GM21423 (cell line): ENCODE measurements around the gene CWF19L1.
"Not testable (repeated sequence)": the region's sequence is repeated elsewhere in the genome, so short reads cannot be mapped to it uniquely, and the experiment has no call there.

ENCODE experiments used
- ATAC-seq: cut with Tn5 transposase; IDR thresholded peaks from one replicate; pipeline ENCODE4 v1.9.1; 2021; ENCODE audit warnings: mild to moderate bottlenecking, moderate library complexity; ENCODE audit not compliant: unreplicated experiment

Gene CWF19L1

GRCh38 chr10:100267239-100268104 is at the start of gene CWF19L1:
TSS of gene CWF19L1 (minus strand) at chr10:100267638. CDS start at chr10:100267593, 45 bp downstream.
- peak; percentile 93 for ATAC-seq

GRCh38 chr10:100315615-100316014 is 48.2 kb upstream of the CWF19L1 start:
- ATAC-seq: no peak

DNA sequence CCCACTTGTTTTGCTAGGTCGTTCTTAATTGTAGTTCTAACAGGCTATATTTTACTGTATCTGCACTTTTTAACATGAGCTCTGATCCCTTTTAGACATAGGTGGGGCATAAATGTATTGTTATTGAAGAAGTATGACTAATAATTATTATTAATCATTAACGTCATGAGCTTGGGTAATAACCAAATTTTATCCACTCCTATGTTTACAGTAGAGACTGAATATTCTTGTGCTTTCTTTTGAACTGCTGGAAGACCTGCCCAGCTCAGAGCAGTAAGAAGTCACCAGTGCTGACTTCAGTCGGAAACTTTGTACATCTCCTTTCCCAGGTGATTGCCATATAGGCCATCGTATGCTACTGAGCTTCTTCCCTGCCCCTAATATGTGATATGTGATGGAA is 43.9 kb upstream of the CWF19L1 start:
- ATAC-seq: no peak

GRCh38 chr10:100307684-100308083 is 40.2 kb upstream of the CWF19L1 start:
- ATAC-seq: no peak

DNA sequence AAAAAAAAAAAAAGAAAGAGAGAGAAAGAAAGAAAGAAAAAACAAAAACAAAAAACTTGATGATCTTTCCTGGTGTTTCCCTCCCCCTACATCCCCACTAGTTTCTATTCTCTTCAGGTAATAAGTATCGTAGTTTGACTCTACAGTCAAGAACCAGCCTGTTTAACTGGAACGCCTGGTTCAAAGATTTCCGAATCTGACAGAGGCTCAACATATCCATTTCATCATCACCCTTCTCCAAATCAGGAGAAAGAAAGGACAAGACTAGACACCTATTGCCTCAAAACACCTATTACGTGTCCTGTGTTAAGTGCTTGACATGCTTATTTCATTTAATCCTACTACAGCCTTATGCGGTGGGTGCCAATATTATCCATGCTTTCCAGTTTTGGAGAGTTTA is 39.4 kb upstream of the CWF19L1 start:
- ATAC-seq: no peak

GRCh38 chr10:100304414-100304813 is 37.0 kb upstream of the CWF19L1 start:
- no peak for ATAC-seq

- ATAC-seq: no peak
Observed at GRCh38 chr10:100303724-100304319, 36.4 kb upstream of the CWF19L1 start.

DNA sequence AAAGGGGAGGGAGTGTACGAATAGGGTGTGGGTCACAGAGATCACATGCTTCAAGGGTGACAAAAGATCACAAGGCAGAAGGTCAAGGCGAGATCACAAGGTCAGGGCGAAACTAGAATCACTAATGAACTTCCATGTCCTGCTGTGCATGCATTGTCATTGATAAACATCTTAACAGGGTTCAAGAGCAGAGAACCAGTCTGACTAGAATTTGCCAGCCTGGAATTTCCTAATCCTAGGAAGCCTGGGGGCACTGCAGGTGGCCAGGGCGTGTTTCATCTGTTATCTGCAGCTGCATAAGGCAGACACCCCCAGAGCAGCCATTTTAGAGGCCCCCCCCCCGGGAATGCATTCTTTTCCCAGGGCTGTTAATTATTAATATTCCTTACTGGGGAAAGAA is 33.7 kb upstream of the CWF19L1 start:
- ATAC-seq: not testable (repeated sequence)

GRCh38 chr10:100297242-100297641 is 29.8 kb upstream of the CWF19L1 start:
- no peak for ATAC-seq

DNA sequence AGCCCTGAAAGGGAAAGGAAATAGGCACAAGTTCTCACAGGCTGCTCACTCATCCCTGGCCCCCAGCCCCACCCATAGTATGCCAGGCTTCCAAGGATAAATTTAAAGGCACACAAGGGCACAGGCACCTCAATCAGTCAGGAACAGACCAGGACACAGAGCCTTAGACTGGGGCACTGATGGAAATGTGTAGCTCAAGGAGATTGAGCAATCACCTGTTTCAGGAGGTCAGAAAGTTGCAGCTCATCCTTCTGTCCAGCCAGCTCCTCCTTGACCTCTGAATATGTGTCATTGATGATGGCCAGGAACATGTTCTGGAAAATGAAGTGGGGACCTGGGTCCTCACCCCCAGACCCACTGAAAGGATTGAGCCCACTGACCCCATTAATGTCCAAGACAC is 25.6 kb upstream of the CWF19L1 start:
- no peak for ATAC-seq

DNA sequence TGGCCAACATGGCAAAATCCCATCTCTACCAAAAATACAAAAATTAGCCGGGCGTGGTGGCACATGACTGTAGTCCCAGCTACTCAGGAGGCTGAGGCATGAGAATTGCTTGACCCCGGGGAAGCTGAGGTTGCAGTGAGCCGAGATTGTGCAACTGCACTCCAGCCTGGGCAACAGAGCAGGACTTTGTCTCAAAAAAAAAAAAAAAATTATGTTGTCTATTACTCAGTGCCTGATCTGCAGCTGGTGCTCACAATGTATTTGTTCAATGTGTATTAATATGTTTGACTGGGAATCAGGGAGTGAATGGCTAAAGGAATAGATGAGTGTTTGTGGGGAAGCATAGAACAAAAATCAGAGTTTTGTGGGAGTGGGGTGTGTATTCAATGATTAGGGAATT is 24.9 kb upstream of the CWF19L1 start:
- not testable (repeated sequence) for ATAC-seq

GRCh38 chr10:100291356-100291755 is 23.9 kb upstream of the CWF19L1 start:
- ATAC-seq: no peak

DNA sequence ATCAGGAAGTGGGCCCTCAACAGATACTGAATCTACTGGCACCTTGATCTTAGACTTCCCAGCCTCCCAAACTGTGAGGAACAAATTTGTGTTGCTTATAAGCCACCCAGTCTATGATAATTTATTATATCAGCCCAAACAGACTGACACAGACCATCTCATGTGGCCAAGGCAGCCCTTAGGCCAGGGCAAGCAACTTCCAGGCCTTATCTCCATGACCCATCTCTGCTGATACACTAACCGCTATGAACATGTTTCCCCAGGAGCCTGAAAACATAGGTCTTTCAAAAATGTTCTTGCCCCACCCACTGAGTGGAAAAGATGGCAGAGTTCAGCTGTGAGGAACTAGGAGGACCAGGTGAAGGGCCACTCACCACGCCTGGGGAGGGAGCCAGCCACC is 22.2 kb upstream of the CWF19L1 start:
- no peak for ATAC-seq

DNA sequence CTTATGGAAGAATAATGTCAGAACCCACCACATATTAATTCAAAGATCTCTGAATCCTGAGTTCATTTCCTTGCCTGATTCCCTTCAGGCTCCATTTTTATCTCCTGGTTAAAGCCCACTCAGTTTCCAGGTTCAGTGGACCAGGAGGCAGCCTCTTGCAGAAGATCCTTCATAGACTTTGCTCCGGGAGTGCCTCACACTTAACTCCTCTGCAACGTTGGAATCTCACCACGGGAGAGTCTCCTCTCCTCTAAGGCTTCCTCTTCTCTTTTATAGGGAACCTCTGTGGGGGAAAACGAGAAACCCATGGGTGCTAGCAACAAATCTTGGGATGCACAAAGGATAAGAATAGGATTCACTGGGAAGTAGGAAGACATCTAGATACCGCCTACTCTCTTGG is 20.8 kb upstream of the CWF19L1 start:
- no peak for ATAC-seq

DNA sequence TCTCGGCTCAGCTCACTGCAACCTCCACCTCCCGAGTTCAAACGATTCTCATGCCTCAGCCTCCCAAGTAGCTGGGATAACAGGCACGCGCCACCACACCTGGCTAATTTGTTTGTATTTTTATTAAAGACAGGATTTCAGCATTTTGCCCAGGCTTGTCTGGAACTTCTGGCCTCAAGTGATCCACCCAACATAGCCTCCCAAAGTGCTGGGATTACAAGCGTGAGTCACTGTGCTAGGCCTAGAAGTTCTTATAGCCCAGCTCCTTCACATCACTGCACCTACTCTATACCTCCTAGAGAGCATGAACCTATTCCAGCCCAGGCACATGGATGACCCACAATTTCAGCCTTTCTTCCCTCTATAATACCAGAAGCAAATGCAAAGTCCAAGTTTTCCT is 20.3 kb upstream of the CWF19L1 start:
- no peak for ATAC-seq

- ATAC-seq: peak; percentile 89
Observed at GRCh38 chr10:100286051-100287033, 18.9 kb upstream of the CWF19L1 start, which contains the start of gene BLOC1S2. TSS of gene BLOC1S2 (minus strand) at chr10:100286680. CDS start at chr10:100286659, 21 bp downstream.

- not testable (repeated sequence) for ATAC-seq
Observed at GRCh38 chr10:100285326-100285725, 17.9 kb upstream of the CWF19L1 start.

DNA sequence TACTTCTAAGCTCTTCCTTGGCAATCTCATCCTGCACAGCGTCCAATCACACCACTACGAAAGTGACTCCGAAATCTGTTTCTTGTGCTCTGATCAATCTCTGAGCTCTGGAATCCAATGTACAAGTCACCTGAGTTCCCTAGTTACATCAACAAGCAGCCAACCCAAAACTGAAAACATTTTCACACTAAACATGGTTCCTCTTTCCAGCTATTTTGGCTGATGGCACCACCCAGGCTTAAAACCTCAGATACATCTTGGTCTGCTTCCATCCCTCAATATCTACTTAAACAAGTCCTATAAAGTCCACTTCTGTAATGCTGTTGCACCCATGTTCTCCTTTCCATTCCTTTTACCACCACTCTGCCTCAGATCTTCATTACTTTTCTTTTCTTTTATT is 15.5 kb upstream of the CWF19L1 start:
- ATAC-seq: no peak

DNA sequence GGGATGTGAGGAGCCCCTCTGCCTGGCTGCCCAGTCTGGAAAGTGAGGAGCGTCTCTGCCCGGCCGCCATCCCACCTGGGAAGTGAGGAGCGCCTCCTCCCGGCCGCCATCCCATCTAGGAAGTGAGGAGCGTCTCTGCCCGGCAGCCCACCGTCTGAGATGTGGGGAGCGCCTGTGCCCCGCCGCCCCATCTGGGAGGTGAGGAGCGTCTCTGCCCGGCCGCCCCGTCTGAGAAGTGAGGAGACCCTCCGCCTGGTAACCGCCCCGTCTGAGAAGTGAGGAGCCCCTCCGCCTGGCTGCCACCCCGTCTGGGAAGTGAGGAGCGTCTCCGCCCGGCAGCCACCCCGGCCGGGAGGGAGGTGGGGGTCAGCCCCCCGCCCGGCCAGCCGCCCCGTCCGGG is 9.5 kb upstream of the CWF19L1 start:
- not testable (repeated sequence) for ATAC-seq

DNA sequence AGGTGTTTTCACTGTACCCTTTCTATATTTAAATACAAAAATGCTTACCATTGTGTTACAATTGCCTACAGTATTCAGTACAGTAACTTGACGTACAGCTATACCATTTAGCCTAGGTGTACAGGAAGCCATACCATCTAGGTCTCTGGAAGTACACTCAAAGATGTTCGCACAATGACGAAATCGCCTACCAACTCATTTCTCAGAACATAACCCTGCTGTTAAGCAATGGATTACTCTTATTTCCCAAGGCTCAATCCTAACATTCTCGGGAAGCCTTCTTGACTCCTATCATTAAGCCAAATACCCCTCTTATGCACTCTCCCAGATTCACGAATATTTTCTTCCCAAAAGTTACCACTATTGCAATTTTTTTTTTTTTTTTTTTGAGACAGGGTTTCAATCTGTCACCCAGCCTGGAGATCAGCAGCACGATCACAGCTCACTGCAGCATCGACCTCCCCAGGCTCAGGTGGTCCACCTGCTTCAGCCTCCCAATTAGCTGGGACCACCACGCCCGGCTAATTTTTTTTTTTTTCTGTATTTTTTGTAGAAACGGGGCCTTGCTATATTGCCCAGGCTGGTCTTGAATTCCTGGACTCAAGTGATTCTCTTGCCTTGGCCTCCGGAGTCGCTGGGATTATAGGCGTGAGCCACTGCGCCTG is 1.5 kb downstream of the CWF19L1 start:
- no peak for ATAC-seq

DNA sequence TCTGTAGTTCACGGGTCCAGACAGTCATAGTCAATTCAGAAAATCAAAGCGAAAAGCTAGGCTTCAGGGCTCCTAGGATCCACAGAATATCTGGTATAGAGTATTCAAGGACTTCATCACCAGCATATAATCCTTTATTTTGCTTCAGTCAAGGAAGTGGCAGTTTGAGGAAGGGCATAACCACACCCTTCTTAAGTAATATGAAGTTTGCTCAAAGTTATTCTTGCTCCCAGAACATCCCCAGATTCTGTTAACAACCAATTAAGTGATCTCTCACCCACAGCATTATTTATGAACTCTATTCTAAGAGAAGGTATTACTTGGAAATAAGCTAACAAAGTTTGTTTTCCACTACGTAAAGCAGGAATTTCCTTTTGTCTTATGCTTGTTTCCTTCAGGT is 13.2 kb downstream of the CWF19L1 start:
- no peak for ATAC-seq
